Panc1 (cell line): ENCODE measurements around the gene SETDB1.

Source experiments
- TF ChIP-seq, protein P1 (sequence below): fragments of 450-650 bp; IDR thresholded peaks from 2 replicates; pipeline ENCODE4 v1.5.1; 2017; ENCODE audit warnings: mild to moderate bottlenecking
- TF ChIP-seq, protein P2 (sequence below), 2 experiments: IDR thresholded peaks; 2 replicates each; pipeline ENCODE4 v1.6.1; 2011 to 2012; ENCODE audit warnings: low read depth in 2 of 2, control low read depth in 1 of 2, low read length in 1 of 2, mild to moderate bottlenecking in 1 of 2, moderate library complexity in 1 of 2; ENCODE audit not compliant: insufficient read depth in 1 of 2

GRCh38 chr1:151008244-151009205 lies 82.4 kb downstream of the SETDB1 start, which contains the start of gene PRUNE1:
- TF ChIP-seq, protein P1, sequence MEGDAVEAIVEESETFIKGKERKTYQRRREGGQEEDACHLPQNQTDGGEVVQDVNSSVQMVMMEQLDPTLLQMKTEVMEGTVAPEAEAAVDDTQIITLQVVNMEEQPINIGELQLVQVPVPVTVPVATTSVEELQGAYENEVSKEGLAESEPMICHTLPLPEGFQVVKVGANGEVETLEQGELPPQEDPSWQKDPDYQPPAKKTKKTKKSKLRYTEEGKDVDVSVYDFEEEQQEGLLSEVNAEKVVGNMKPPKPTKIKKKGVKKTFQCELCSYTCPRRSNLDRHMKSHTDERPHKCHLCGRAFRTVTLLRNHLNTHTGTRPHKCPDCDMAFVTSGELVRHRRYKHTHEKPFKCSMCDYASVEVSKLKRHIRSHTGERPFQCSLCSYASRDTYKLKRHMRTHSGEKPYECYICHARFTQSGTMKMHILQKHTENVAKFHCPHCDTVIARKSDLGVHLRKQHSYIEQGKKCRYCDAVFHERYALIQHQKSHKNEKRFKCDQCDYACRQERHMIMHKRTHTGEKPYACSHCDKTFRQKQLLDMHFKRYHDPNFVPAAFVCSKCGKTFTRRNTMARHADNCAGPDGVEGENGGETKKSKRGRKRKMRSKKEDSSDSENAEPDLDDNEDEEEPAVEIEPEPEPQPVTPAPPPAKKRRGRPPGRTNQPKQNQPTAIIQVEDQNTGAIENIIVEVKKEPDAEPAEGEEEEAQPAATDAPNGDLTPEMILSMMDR = no peak
- TF ChIP-seq, protein P2, sequence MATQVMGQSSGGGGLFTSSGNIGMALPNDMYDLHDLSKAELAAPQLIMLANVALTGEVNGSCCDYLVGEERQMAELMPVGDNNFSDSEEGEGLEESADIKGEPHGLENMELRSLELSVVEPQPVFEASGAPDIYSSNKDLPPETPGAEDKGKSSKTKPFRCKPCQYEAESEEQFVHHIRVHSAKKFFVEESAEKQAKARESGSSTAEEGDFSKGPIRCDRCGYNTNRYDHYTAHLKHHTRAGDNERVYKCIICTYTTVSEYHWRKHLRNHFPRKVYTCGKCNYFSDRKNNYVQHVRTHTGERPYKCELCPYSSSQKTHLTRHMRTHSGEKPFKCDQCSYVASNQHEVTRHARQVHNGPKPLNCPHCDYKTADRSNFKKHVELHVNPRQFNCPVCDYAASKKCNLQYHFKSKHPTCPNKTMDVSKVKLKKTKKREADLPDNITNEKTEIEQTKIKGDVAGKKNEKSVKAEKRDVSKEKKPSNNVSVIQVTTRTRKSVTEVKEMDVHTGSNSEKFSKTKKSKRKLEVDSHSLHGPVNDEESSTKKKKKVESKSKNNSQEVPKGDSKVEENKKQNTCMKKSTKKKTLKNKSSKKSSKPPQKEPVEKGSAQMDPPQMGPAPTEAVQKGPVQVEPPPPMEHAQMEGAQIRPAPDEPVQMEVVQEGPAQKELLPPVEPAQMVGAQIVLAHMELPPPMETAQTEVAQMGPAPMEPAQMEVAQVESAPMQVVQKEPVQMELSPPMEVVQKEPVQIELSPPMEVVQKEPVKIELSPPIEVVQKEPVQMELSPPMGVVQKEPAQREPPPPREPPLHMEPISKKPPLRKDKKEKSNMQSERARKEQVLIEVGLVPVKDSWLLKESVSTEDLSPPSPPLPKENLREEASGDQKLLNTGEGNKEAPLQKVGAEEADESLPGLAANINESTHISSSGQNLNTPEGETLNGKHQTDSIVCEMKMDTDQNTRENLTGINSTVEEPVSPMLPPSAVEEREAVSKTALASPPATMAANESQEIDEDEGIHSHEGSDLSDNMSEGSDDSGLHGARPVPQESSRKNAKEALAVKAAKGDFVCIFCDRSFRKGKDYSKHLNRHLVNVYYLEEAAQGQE (IDR thresholded peaks at IDR 0.05; ENCODE audit: insufficient read depth in 1 of 2, low read depth in 2 of 2, low read length in 1 of 2) = no peak
